GM18526 (cell line): ENCODE measurements around the gene ARAF.

Source experiments
- POLR2A ChIP-seq: IDR thresholded peaks from 3 replicates; pipeline ENCODE4 v1.6.1; 2011; ENCODE audit not compliant: insufficient read length; ENCODE audit errors: extremely low read depth

The ARAF gene

DNA sequence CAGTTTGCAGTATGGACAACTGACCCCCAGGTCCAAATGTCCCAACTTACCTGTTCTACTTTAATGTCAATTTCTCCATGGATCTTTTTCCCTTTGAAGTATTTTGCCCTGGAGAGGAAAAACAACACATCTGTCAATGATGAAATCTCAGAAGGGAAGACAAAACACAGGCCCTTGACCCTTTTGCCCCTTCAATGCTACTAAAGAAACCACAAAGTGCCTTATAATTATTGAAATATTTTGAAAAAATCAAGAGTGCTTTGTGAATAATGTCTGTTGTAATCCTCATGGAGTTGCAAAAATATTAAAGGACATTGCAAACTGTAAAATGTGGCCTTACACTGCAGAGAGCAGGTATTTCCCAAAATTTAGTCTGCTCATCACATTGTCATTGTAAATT lies 46.1 kb downstream of the ARAF start:
- TF ChIP-seq POLR2A = no peak

DNA sequence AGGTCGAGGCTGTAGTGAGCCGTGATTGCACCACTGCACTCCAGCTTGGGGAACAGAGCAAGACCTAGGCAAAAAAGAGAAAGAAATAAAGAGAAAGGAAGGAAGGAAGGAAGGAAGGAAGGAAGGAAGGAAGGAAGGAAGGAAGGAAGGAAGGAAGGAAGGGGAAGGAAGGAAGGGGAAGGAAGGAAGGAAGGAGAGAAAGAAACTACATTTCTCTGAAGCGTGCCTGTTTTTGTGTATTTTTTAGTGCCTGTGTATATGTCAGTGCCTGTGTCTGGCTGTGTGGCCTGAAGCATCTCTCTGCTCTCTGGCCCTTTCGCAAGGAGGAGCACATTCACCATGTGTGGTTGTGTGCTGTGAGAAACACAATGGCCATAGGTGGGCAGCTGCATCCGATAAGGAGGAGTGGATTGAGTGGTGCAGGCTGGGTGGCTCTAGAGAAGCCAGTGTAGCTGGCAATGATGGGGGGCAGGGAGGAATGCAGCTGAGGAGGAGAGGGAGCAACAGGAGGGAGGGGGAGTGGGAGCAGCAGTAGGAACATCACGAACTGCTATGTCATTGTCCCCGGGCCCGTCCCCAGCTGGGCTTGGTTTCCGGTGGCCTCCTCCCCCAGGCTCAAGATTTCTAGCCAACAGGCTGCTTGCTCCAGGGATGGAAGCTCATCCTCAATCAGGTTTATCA lies 47.3 kb downstream of the ARAF start:
- TF ChIP-seq POLR2A = no peak

GRCh38 chrX:47610511-47610910 lies 49.5 kb downstream of the ARAF start:
- TF ChIP-seq POLR2A = no peak

- TF ChIP-seq POLR2A = no peak
These were observed 50.5 kb downstream of the ARAF start for GRCh38 chrX:47611489-47611888.

DNA sequence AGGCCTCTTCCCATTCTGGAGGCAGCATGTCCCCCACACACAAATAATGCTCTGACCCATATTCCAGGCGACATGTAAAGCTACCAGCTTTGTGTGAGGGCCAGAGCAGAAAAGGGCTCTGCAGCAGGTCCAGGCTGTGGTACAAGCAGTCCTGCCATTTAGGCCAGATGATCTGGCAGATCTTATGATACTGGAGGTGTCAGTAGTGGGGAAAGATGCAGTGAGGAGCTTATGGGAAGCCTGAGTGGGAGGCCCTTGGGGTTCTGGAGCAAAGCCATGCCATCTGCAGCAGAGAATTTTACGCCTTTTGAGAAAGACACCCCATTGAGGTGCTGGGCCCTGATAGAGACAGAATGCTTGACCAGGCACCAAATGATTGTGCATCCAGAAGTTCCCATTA lies 50.9 kb downstream of the ARAF start:
- no peak for TF ChIP-seq POLR2A

- no peak for TF ChIP-seq POLR2A
These were observed 51.4 kb downstream of the ARAF start for GRCh38 chrX:47612418-47612817.

GRCh38 chrX:47613082-47613481 lies 52.1 kb downstream of the ARAF start:
- no peak for TF ChIP-seq POLR2A

- no peak for TF ChIP-seq POLR2A
These were observed 53.6 kb downstream of the ARAF start for GRCh38 chrX:47614618-47615017.

GRCh38 chrX:47618923-47619485 lies 58.0 kb downstream of the ARAF start:
- TF ChIP-seq POLR2A = no peak

DNA sequence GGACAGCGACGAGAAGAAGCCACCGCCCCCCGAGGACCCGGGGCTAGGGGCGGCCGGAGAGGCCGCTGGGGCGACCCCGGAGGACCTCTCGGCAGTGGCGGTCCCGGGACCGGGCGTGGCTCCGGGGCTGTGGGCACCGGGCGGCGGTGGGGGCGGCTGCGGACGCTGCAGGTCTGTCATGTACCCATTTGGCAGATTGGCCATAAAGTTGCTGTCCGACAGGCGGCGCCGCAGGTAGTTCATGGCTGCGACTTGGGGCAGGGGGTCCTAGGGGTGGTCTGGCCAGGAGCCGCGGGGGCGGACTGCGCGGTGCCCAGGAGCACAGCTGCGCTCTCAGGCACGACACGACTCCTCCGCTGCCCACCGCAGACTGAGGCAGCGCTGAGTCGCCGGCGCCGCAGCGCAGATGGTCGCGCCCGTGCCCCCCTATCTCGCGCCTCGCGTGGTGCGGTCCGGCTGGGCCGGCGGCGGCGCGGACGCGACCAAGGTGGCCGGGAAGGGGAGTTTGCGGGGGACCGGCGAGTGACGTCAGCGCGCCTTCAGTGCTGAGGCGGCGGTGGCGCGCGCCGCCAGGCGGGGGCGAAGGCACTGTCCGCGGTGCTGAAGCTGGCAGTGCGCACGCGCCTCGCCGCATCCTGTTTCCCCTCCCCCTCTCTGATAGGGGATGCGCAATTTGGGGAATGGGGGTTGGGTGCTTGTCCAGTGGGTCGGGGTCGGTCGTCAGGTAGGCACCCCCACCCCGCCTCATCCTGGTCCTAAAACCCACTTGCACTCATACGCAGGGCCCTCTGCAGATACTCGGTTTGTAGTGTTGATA lies 58.7 kb downstream of the ARAF start, which contains the start of gene SYN1:
TSS of gene SYN1 (minus strand) at position 372 of the 817 bp plus-strand sequence. CDS start at position 243, 129 bp downstream.
- no peak for TF ChIP-seq POLR2A

DNA sequence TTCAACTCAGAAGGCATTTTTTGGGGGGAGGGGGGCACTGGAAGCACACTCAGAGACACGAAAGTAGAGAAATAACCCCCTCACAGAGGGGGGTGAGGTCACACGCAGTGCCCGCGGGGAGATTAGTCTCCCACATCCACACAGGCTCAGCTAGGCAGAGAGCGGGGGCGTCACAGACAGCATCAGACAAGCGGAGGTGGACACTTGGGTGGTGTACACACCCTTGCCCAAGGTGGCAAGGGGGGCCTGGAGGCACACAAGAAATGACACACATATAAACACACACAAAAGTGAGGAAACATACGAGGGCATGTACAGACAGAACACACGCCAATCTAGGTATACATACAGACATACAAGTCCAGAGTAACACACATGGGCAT lies 59.3 kb downstream of the ARAF start:
- no peak for TF ChIP-seq POLR2A
